Calu3 (cell line): Measurements from ENCODE around the gene ATF1. TPM values are rescaled to one million over a fixed set of nuclear protein-coding genes. Genes with fewer than 3 reads are reported as not detected.
"Not testable (repeated sequence)": the region's sequence is repeated elsewhere in the genome, so short reads cannot be mapped to it uniquely, and the experiment has no call there.

ENCODE experiments used
- BruUV-seq: library from RNA; stranded (reverse); fragments of 400-500 nt; replicated peaks from 2 replicates; lab custom pipeline; 2021; lab: Mats Ljungman, UMichigan
- CTCF ChIA-PET: fragments of 300-600 bp; sonication (Branson Sonifier 250); formaldehyde crosslinking; loops from one replicate; lab custom pipeline; 2022; ENCODE audit warnings: antibody characterized with exemption; lab: Charles Lee
- DNase-seq: peaks from one replicate; pipeline ENCODE4 v3.0.0; 2022
- H3K27ac Mint-ChIP-seq: one replicate; pipeline ENCODE4 v1.8.0; 2022; ENCODE audit warnings: mixed read lengths; ENCODE audit not compliant: unreplicated experiment
- H3K27me3 Mint-ChIP-seq: one replicate; pipeline ENCODE4 v1.8.0; 2022; ENCODE audit warnings: mixed read lengths; ENCODE audit not compliant: unreplicated experiment
- H3K36me3 Mint-ChIP-seq: one replicate; pipeline ENCODE4 v1.8.0; 2022; ENCODE audit warnings: mild to moderate bottlenecking, moderate library complexity, mixed read lengths; ENCODE audit not compliant: insufficient read depth, unreplicated experiment
- H3K4me1 Mint-ChIP-seq: one replicate; pipeline ENCODE4 v1.8.0; 2022; ENCODE audit warnings: mild to moderate bottlenecking, low read depth, mixed read lengths; ENCODE audit not compliant: unreplicated experiment
- H3K4me3 Mint-ChIP-seq: one replicate; pipeline ENCODE4 v1.8.0; 2022; ENCODE audit warnings: mild to moderate bottlenecking, low read depth, moderate library complexity, mixed read lengths; ENCODE audit not compliant: unreplicated experiment
- H3K9me3 Mint-ChIP-seq: one replicate; pipeline ENCODE4 v1.8.0; 2022; ENCODE audit warnings: low read depth, mixed read lengths; ENCODE audit not compliant: unreplicated experiment
- intact Hi-C: fragments of 100-400 bp; cut with micrococcal nuclease; formaldehyde crosslinking; loops from one replicate; pipeline ENCODE4 v1.10.0; 2022; ENCODE audit not compliant: unreplicated experiment
- total RNA-seq: library from RNA; stranded (reverse); gene quantifications from 2 replicates; pipeline ENCODE4 v1.2.3, GENCODE V29; 2022
- TF ChIP-seq, protein P1 (sequence below): fragments of 200-600 bp; IDR thresholded peaks from one replicate; pipeline ENCODE4 v1.8.0; 2022; ENCODE audit warnings: antibody characterized with exemption; ENCODE audit not compliant: unreplicated experiment

The ATF1 gene
- total RNA-seq, 1 experiment from 2014 or later: 22.9 TPM

DNA sequence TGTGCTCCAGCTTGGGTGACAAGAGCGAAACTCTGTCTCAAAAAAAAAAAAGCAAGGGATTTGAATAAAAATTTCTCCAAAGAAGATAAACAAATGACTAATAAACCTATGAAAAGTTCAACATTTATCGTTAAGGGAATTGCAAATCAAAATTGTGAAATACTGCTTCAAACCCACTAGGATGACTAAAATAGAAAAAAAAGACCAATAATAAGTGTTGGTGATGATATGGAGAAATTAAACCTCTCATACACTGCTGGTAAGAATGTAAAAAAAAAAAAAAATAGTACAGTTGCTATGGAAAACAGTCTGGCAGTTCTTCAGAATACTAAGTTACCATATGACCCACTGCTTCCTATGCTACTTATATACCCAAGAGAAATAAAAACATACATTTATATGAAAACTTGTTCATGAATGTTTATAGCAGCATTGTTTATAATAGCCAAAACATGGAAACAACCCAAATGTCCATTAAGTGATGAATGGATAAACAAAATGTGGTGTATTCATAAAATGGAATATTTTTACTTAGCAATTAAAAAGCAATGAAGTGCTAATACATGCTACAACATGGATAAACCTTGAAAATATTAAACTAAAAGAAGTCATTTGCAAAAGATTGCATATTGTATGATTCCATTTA, 39.5 kb downstream of the ATF1 start:
- no peaks in the 10 kb centered on the region for H3K9me3 Mint-ChIP-seq
- DNase-seq: no peak
- intact Hi-C loops: no loop called here
- BruUV-seq: no TSS peak
- no peaks in the 10 kb centered on the region for H3K27me3 Mint-ChIP-seq
- H3K4me1 Mint-ChIP-seq: no peaks in the 10 kb centered on the region
- TF ChIP-seq, protein P1, sequence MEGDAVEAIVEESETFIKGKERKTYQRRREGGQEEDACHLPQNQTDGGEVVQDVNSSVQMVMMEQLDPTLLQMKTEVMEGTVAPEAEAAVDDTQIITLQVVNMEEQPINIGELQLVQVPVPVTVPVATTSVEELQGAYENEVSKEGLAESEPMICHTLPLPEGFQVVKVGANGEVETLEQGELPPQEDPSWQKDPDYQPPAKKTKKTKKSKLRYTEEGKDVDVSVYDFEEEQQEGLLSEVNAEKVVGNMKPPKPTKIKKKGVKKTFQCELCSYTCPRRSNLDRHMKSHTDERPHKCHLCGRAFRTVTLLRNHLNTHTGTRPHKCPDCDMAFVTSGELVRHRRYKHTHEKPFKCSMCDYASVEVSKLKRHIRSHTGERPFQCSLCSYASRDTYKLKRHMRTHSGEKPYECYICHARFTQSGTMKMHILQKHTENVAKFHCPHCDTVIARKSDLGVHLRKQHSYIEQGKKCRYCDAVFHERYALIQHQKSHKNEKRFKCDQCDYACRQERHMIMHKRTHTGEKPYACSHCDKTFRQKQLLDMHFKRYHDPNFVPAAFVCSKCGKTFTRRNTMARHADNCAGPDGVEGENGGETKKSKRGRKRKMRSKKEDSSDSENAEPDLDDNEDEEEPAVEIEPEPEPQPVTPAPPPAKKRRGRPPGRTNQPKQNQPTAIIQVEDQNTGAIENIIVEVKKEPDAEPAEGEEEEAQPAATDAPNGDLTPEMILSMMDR: no peak
- H3K36me3 Mint-ChIP-seq: peaks cover 18% of the 10 kb centered on the region
- no peak overlapping the region for H3K27ac Mint-ChIP-seq
- CTCF ChIA-PET: no interaction called here
- no peak overlapping the region for H3K4me3 Mint-ChIP-seq

DNA sequence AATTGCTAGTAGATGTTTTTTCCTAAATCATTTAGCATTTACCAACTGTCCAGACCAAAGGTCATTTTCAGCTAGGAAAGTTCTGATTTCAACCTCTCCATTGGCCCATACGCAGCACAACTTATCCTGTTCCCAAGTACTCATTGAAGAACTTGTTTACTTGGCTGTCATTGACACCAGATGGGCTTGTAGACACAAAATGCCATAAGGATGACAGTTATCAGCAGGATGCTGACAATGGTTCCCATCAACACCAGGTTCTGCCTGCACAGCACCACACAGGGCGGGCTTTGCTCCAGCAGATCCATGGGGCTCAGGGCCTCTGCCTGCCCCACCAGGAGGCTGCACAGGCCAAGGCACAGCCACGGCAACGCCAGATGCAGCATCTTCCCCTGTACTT, 42.3 kb downstream of the ATF1 start:
- DNase-seq: no peak
- TF ChIP-seq, protein P1: no peak
- H3K4me3 Mint-ChIP-seq: no peak overlapping the region
- BruUV-seq: no TSS peak
- intact Hi-C loops: no loop called here
- peaks cover 14% of the 10 kb centered on the region for H3K36me3 Mint-ChIP-seq
- CTCF ChIA-PET: no interaction called here
- no peaks in the 10 kb centered on the region for H3K9me3 Mint-ChIP-seq
- no peak overlapping the region for H3K27ac Mint-ChIP-seq
- H3K4me1 Mint-ChIP-seq: no peaks in the 10 kb centered on the region
- no peaks in the 10 kb centered on the region for H3K27me3 Mint-ChIP-seq

DNA sequence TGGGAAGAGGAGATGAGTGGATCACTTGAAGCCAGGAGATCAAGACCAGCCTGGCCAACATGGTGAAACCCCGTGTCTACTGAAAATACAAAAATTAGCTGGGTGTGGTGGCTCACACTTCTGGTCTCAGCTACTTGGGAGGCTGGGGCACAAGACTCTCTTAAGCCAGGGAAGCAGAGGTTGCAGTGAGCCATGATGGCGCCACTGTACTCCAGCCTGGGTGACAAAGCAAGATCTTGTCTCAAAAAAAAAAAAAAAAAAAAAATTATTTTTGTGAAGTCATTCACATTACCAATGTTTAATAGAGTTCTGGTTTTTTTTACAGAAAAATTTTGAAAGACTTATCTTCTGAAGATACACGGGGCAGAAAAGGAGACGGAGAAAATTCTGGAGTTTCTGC, 45.2 kb downstream of the ATF1 start:
- H3K9me3 Mint-ChIP-seq, H3K4me3 Mint-ChIP-seq, BruUV-seq, intact Hi-C loops, DNase-seq, CTCF ChIA-PET, H3K27ac Mint-ChIP-seq, H3K27me3 Mint-ChIP-seq, H3K4me1 Mint-ChIP-seq: not testable (repeated sequence)
- H3K36me3 Mint-ChIP-seq: peaks cover 13% of the 10 kb centered on the region

DNA sequence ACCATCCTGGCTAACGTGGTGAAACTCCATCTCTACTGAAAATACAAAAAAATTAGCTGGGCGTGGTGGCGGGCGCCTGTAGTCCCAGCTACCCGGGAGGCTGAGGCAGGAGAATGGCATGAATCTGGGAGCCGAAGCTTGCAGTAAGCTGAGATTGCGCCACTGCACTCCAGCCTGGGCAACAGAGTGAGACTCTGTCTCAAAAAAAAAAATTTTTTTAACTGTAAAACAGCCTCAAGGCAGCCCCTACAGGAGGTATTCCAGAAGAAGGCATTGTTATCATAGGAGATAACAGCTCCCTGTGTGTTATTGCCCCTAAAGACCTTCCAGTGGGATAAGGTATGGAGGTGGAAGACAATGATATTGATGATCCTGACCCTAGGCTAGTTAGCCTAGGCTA, 51.0 kb downstream of the ATF1 start:
- CTCF ChIA-PET, BruUV-seq, intact Hi-C loops, H3K4me1 Mint-ChIP-seq, H3K9me3 Mint-ChIP-seq, H3K27me3 Mint-ChIP-seq, H3K27ac Mint-ChIP-seq, H3K4me3 Mint-ChIP-seq, DNase-seq: not testable (repeated sequence)
- H3K36me3 Mint-ChIP-seq: peaks cover 19% of the 10 kb centered on the region

DNA sequence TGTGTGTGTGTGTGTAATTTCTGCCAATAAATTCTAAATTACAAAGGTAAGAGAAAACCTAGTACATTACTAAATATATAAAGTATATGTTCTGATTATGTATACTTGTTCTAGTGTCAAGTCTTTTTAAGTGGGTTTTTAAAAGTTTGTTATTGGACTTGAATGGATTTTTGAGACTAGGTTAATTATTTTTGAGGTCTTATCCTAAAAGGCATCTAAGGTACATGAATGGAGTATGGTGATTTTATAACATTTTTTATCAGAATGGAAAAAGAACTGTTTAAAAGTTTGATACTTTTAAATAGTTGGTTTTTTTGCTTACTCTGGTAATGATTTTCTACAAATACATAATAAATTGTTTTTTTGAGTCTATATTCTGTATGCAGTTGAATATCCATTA, 56.3 kb downstream of the ATF1 start:
- CTCF ChIA-PET: no interaction called here
- H3K36me3 Mint-ChIP-seq: peaks cover 10% of the 10 kb centered on the region
- H3K4me1 Mint-ChIP-seq: no peaks in the 10 kb centered on the region
- TF ChIP-seq, protein P1: no peak
- intact Hi-C loops: no loop called here
- no peak overlapping the region for H3K27ac Mint-ChIP-seq
- no TSS peak for BruUV-seq
- no peak for DNase-seq
- no peaks in the 10 kb centered on the region for H3K9me3 Mint-ChIP-seq
- H3K4me3 Mint-ChIP-seq: no peak overlapping the region
- H3K27me3 Mint-ChIP-seq: no peaks in the 10 kb centered on the region
